NCI-H748 (cell line): ENCODE measurements around the gene C1orf159.

Experiments used
- DNase-seq: peaks from one replicate; lab custom pipeline; 2025; ENCODE audit not compliant: unreplicated experiment; lab: John Stamatoyannopoulos, UW

C1orf159 gene

DNA sequence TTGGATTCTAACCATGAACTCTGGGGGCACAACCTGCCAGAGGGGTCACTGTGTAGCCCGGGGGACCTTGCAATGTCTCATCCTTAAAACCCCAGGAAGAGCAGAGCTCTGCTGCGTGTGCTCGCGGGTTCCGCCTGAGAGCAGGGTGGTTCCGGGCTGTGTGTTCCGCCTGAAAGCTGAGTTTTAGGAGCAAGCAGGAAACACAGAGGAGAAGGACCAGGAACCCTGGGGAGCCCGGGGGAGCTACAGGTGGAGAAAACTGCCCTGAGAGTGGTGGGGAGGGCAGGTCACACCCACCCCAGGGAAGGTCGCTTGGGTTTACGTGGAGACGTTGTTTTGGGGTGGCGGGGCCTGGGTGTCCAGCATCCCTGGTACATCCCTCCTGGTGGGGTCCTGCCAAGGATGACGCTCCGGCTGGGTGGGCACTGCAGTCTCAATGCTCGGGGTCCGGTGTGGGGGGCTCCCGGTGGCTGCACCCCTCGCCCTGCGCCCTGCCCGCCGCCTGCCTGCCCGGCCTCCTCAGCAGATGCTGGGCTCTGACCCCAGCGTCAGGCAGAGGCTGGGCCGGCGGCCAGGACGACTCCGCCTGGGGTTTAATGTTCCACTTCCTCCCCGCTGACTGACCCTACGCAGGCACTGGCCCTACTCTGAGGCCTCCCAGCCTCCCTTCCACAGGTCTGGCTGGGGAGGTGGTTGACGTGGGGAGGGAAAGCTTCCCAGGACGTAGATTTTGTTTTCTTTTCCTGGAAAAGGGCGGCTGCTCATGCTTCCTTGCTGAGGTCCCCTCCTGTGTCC, 17.3 kb upstream of the C1orf159 start:
- DNase-seq, result peak; percentile 20

GRCh38 chr1:1132042-1132950, 16.4 kb upstream of the C1orf159 start:
- DNase-seq, result no peak

DNA sequence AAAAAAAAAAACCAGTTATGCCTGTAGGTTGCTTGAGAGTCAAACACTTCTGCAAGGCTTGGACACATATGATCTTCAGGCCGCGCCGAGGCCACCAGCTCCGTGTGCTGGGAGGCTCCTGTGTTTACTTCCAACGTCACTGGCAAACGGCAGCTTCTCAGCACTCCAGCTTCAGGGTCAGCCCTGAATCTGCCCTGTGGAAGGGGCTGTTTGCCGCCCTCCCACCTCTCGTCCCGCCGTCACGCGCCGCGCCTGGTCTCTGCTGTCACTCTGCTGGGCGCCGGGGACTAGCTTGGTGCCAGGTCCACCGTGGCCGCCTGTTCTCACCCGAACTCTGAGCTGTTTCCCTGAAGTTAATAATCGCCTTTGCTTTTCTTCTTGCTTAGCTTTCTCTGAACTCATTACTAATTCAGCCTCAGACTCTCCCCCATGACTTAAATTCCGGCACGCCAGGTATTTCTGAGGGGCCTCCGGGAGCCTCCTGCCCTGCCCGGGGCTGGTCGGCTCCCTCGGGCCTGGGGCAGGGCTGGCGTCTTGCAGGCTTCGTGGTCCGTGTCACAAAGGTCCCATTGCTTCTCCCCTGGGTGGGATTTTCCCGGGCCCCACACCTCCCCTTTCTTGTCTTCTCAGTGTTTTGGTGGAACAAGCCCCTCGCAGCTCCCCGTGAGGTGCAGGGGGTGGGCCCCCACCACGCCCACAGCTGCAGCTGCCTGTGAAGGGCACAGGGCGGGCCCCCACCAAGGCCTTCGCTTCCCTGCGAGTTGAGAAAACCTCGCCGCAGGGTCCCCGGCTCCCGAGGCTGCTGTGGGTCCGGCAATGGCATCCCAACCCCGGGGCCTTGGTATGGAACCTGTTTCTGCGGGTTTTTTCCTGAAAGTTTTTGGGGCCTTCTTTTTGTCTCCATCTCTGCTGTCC, 14.6 kb upstream of the C1orf159 start:
- no peak for DNase-seq

- DNase-seq, result no peak
These were observed 13.5 kb upstream of the C1orf159 start for GRCh38 chr1:1129381-1129821.

- DNase-seq, result no peak
These were observed 12.7 kb upstream of the C1orf159 start for GRCh38 chr1:1128454-1129139.

- no peak for DNase-seq
These were observed 11.9 kb upstream of the C1orf159 start for GRCh38 chr1:1127551-1128451.

GRCh38 chr1:1125945-1126344, 10.1 kb upstream of the C1orf159 start:
- no peak for DNase-seq

GRCh38 chr1:1124786-1125642, 9.1 kb upstream of the C1orf159 start:
- peak; percentile 74 for DNase-seq

DNA sequence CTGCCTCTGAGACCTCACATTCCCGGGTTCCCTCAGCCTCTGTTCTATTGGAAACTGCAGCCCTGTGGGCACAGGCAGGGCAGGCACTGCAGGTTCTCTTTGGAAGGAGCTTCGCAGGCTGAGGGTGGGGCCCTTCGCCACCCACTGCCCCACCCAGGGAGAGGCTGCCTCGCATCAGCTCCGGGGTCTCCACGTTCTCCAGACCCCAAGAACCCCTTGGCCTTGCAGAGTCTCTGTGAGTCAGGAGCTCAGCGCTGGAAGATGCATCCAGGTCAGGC, 8.6 kb upstream of the C1orf159 start:
- DNase-seq, result no peak

GRCh38 chr1:1123581-1124507, 8.0 kb upstream of the C1orf159 start:
- no peak for DNase-seq

GRCh38 chr1:1122981-1123480, 7.1 kb upstream of the C1orf159 start:
- peak; percentile 14 for DNase-seq

DNA sequence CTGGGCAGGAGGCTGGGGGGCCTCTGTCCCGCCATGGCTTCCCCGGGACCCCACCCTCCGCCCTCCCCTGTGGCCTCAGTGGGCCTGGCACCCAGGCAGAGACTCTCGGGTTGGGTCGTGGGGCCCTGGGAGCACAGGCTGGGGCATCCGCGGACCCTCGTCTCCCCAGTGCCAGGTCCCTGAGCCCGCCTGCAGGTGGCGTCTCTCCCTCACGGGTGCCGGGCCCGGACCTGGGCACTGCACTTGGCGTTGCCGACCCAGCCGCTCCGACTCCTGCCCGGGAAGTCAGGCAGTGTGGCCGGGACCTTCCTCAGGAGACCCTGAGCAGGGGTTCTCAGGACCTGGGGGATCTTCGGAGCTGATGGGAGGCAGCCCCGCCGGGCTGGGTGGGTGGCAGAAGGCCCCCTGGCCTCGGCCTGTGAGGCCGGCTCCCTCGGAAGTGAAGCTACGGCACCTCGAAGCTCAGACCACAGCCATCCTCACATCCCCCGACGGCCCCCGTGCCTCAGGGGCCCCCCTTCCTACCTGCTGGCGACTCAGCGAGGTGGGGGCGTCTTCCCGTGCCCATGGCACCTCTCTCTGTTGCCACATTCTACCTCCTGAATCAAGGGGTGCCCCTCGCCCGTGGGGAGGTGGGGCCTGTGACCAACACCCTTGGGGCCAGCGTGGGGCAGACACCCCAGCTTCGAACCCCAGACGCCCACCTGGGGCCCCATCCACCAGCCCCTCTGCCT, 6.4 kb upstream of the C1orf159 start:
- DNase-seq, result peak; percentile 83

DNA sequence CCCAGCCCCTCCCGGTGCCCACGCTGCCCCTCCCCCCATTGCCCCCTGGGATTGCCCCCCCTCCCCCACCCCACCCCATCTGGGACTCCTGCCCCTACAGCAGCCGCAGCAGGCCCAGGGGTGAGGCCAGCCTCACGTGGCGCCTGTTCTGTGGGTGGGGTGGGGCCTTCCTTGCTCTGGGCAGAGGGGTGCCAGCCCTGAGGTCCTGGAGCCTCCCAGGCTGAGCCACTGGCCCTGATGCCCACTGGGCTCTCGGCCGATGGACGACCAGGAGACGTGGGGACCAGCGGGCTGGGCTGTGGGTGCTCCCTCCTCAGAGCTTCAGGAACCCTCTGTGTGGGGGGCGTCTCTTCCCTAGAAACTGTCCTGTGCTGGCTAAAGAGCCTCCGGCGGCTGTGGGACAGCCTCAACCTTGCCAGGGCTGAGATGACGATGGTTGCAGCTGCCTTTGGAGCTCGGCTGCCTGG, 5.8 kb upstream of the C1orf159 start:
- DNase-seq, result peak; percentile 56

- DNase-seq, result peak; percentile 91
These were observed 5.1 kb upstream of the C1orf159 start for GRCh38 chr1:1120866-1121591.

DNA sequence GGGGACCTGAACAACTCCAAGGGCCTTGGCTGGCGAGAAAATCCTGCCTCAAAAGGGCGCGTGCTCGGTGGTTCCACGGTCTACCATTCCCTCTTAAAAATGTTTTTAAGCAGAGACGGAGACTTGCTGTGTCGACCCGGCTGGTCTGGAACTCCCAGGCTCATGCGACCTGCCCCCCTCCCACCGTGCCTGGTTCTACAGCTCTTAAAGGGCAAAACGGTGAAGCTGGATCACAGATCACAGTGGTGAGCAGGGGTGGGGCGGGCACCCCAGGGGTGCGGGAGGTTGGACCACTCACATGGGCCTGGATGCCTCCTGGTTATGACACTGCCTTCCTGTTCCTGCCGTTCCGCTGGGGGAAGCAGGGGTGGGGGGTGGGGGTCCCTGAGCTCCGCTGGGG, 4.2 kb upstream of the C1orf159 start:
- DNase-seq, result no peak
